ENCODE measurements around the gene OR2A12. TPM values are rescaled to one million over a fixed set of nuclear protein-coding genes. Genes with fewer than 3 reads are reported as not detected.

OR2A12 gene
- total RNA-seq, 1 donor from 2014 or later, result not detected

- ATAC-seq (no peak), DNase-seq (no peak)
- no peaks in the 10 kb centered on the region for H3K27me3 ChIP-seq
- no peaks in the 10 kb centered on the region for H3K9me3 ChIP-seq
- no peak for TF ChIP-seq CTCF (IDR thresholded peaks at IDR 0.05)
- H3K4me1 ChIP-seq, result no peaks in the 10 kb centered on the region
- H3K36me3 ChIP-seq, result no peaks in the 10 kb centered on the region
- no peak overlapping the region for H3K27ac ChIP-seq
- no peak overlapping the region for H3K4me3 ChIP-seq
- intact Hi-C loops (cut with DNase I), result no loop called here
Measured at GRCh38 chr7:144069953-144070352, 16.1 kb upstream of the OR2A12 start.

GRCh38 chr7:144074374-144074773 is 11.7 kb upstream of the OR2A12 start:
- H3K36me3 ChIP-seq, result no peaks in the 10 kb centered on the region
- ATAC-seq, result no peak
- H3K4me1 ChIP-seq, result no peaks in the 10 kb centered on the region
- H3K27me3 ChIP-seq, result no peaks in the 10 kb centered on the region
- no peak overlapping the region for H3K27ac ChIP-seq
- intact Hi-C loops (cut with DNase I), result no loop called here
- no peak overlapping the region for H3K4me3 ChIP-seq
- H3K9me3 ChIP-seq, result no peaks in the 10 kb centered on the region
- no peak for DNase-seq
- TF ChIP-seq CTCF (IDR thresholded peaks at IDR 0.05), result no peak

- no peaks in the 10 kb centered on the region for H3K27me3 ChIP-seq
- intact Hi-C loops (cut with DNase I), result no loop called here
- no peak for ATAC-seq
Measured at GRCh38 chr7:144086730-144087129, 652 bp downstream of the OR2A12 start.

GRCh38 chr7:144087230-144087629 is 1.2 kb downstream of the OR2A12 start:
- H3K36me3 ChIP-seq, result no peaks in the 10 kb centered on the region
- no peak overlapping the region for H3K27ac ChIP-seq
- H3K4me1 ChIP-seq, result no peaks in the 10 kb centered on the region
- DNase-seq (no peak), ATAC-seq (no peak)
- intact Hi-C loops (cut with DNase I), result no loop called here
- TF ChIP-seq CTCF (IDR thresholded peaks at IDR 0.05), result no peak
- no peaks in the 10 kb centered on the region for H3K9me3 ChIP-seq
- H3K27me3 ChIP-seq, result no peaks in the 10 kb centered on the region
- no peak overlapping the region for H3K4me3 ChIP-seq

More at GRCh38 chr7:144086730-144087129, 652 bp downstream of the OR2A12 start:
- Histone ChIP-seq H3K4me1 (no peaks in the 10 kb centered on the region), H3K36me3 (no peaks in the 10 kb centered on the region), H3K4me3 (no peak overlapping the region), H3K9me3 (no peaks in the 10 kb centered on the region), H3K27ac (no peak overlapping the region)
- DNase-seq, result no peak
- TF ChIP-seq CTCF (IDR thresholded peaks at IDR 0.05), result no peak

GRCh38 chr7:144090667-144091066 is 4.6 kb downstream of the OR2A12 start:
- no peak for ATAC-seq
- no peak overlapping the region for H3K27ac ChIP-seq
- peaks cover 10% of the 10 kb centered on the region for H3K27me3 ChIP-seq
- no peak for DNase-seq
- H3K4me1 ChIP-seq, result no peaks in the 10 kb centered on the region
- no peaks in the 10 kb centered on the region for H3K9me3 ChIP-seq
- H3K4me3 ChIP-seq, result no peak overlapping the region
- intact Hi-C loops (cut with DNase I), result no loop called here
- no peak for TF ChIP-seq CTCF (IDR thresholded peaks at IDR 0.05)
- H3K36me3 ChIP-seq, result no peaks in the 10 kb centered on the region

- Histone ChIP-seq H3K27ac (no peak overlapping the region), H3K27me3 (peaks cover 17% of the 10 kb centered on the region), H3K9me3 (no peaks in the 10 kb centered on the region), H3K36me3 (no peaks in the 10 kb centered on the region), H3K4me1 (no peaks in the 10 kb centered on the region), H3K4me3 (no peak overlapping the region)
- intact Hi-C loops (cut with DNase I), result no loop called here
- no peak for DNase-seq
- no peak for ATAC-seq
- TF ChIP-seq CTCF (IDR thresholded peaks at IDR 0.05), result no peak
Measured at GRCh38 chr7:144098776-144099175, 12.7 kb downstream of the OR2A12 start.
